H9 (cell line): Measurements from ENCODE around the gene HYAL2. TPM values are rescaled to one million over a fixed set of nuclear protein-coding genes. Genes with fewer than 3 reads are reported as not detected.

ENCODE experiments used
- DNase-seq: peaks from one replicate; pipeline ENCODE4 v3.0.0-alpha.2; 2017
- H2AFZ ChIP-seq: one replicate; pipeline ENCODE4 v1.6.1; 2013; ENCODE audit warnings: mild to moderate bottlenecking, low read length, control low read depth, moderate library complexity
- H2AK5ac ChIP-seq: 2 replicates; pipeline ENCODE4 v1.6.1; 2013; ENCODE audit warnings: low read length, control low read depth, mixed read lengths; ENCODE audit not compliant: insufficient read length
- H2BK120ac ChIP-seq: one replicate; pipeline ENCODE4 v1.6.1; 2013; ENCODE audit warnings: low read depth, mild to moderate bottlenecking, low read length, control low read depth, inconsistent platforms; ENCODE audit not compliant: poor library complexity, severe bottlenecking
- H2BK12ac ChIP-seq: 2 replicates; pipeline ENCODE4 v1.6.1; 2013; ENCODE audit warnings: low read length, control low read depth, mixed read lengths, low read depth; ENCODE audit not compliant: insufficient read length
- H2BK15ac ChIP-seq: 2 replicates; pipeline ENCODE4 v1.6.1; 2013; ENCODE audit warnings: low read depth, low read length, control low read depth
- H2BK20ac ChIP-seq: one replicate; pipeline ENCODE4 v1.6.1; 2013; ENCODE audit warnings: low read depth, mild to moderate bottlenecking, low read length, control low read depth, inconsistent platforms; ENCODE audit not compliant: poor library complexity, severe bottlenecking
- H2BK5ac ChIP-seq: 2 replicates; pipeline ENCODE4 v1.6.1; 2013; ENCODE audit warnings: low read length, control low read depth, mixed read lengths; ENCODE audit not compliant: insufficient read length
- H3K14ac ChIP-seq: 2 replicates; pipeline ENCODE4 v1.6.1; 2013; ENCODE audit warnings: low read length, control low read depth; ENCODE audit not compliant: insufficient read depth
- H3K18ac ChIP-seq: 2 replicates; pipeline ENCODE4 v1.6.1; 2013; ENCODE audit warnings: low read depth, mild to moderate bottlenecking, mixed read lengths, low read length, control low read depth; ENCODE audit not compliant: insufficient read length
- H3K23ac ChIP-seq: 2 replicates; pipeline ENCODE4 v1.6.1; 2013; ENCODE audit warnings: low read length, control low read depth, mixed read lengths, low read depth; ENCODE audit not compliant: insufficient read length
- H3K23me2 ChIP-seq: 2 replicates; pipeline ENCODE4 v1.6.1; 2013; ENCODE audit warnings: low read depth, mild to moderate bottlenecking, mixed read lengths, low read length, control low read depth; ENCODE audit not compliant: insufficient read length, poor library complexity, severe bottlenecking
- H3K27ac ChIP-seq: 2 replicates; pipeline ENCODE4 v1.5.1; 2013; ENCODE audit warnings: low read length, control low read depth, mixed read lengths, low read depth; ENCODE audit not compliant: insufficient read length
- H3K27me3 ChIP-seq: 2 replicates; pipeline ENCODE4 v1.6.1; 2013; ENCODE audit warnings: low read length, control low read depth, inconsistent platforms; ENCODE audit not compliant: insufficient read depth
- H3K4ac ChIP-seq: 2 replicates; pipeline ENCODE4 v1.6.1; 2013; ENCODE audit warnings: low read depth, mild to moderate bottlenecking, control low read depth, inconsistent platforms, low read length, moderate library complexity
- H3K4me1 ChIP-seq: 2 replicates; pipeline ENCODE4 v1.6.1; 2013; ENCODE audit warnings: low read length, control low read depth, inconsistent platforms; ENCODE audit not compliant: insufficient read depth
- H3K4me2 ChIP-seq: 2 replicates; pipeline ENCODE4 v1.6.1; 2013; ENCODE audit warnings: low read length, control low read depth, mixed read lengths; ENCODE audit not compliant: insufficient read length, insufficient read depth
- H3K56ac ChIP-seq: 2 replicates; pipeline ENCODE4 v1.6.1; 2013; ENCODE audit warnings: low read depth, mild to moderate bottlenecking, mixed read lengths, low read length, control low read depth; ENCODE audit not compliant: insufficient read length
- H3K79me1 ChIP-seq: 2 replicates; pipeline ENCODE4 v1.6.1; 2013; ENCODE audit warnings: low read depth, mild to moderate bottlenecking, moderate library complexity, low read length, control low read depth, inconsistent platforms; ENCODE audit not compliant: insufficient read depth, poor library complexity, severe bottlenecking
- H3K79me2 ChIP-seq: 2 replicates; pipeline ENCODE4 v1.6.1; 2013; ENCODE audit warnings: low read length, control low read depth, inconsistent platforms; ENCODE audit not compliant: insufficient read depth
- H3K9ac ChIP-seq: 2 replicates; pipeline ENCODE4 v1.6.1; 2013; ENCODE audit warnings: low read length, control low read depth, mixed read lengths; ENCODE audit not compliant: insufficient read length; ENCODE audit errors: extremely low read depth
- H3K9me3 ChIP-seq: one replicate; pipeline ENCODE4 v1.6.1; 2013; ENCODE audit warnings: low read depth, low read length, inconsistent platforms; ENCODE audit not compliant: control insufficient read depth
- H3T11ph ChIP-seq: one replicate; pipeline ENCODE4 v1.6.1; 2013; ENCODE audit warnings: mild to moderate bottlenecking, low read length, control low read depth, inconsistent platforms
- H4K20me1 ChIP-seq: one replicate; pipeline ENCODE4 v1.6.1; 2013; ENCODE audit not compliant: control insufficient read depth, insufficient read length, insufficient read depth
- H4K5ac ChIP-seq: 2 replicates; pipeline ENCODE4 v1.6.1; 2013; ENCODE audit warnings: low read depth, mild to moderate bottlenecking, mixed read lengths, low read length, control low read depth; ENCODE audit not compliant: insufficient read length
- H4K8ac ChIP-seq: replicated peaks from 2 replicates; pipeline ENCODE4 v1.6.1; 2013; ENCODE audit warnings: low read length, control low read depth, mixed read lengths, low read depth; ENCODE audit not compliant: insufficient read length
- H4K91ac ChIP-seq: 2 replicates; pipeline ENCODE4 v1.6.1; 2013; ENCODE audit warnings: low read depth, mild to moderate bottlenecking, moderate library complexity, mixed read lengths, low read length, control low read depth; ENCODE audit not compliant: insufficient read length
- H3K27ac Mint-ChIP-seq, 3 experiments: 2 replicates in 2 of 3; 3 replicates in 1 of 3; pipeline ENCODE4 v1.8.0; 2020 to 2021; ENCODE audit warnings: mixed read lengths in 3 of 3, mild to moderate bottlenecking in 1 of 3, moderate library complexity in 1 of 3
- H3K27me3 Mint-ChIP-seq: 2 replicates; pipeline ENCODE4 v1.8.0; 2021; ENCODE audit warnings: low read depth, mild to moderate bottlenecking, moderate library complexity, mixed read lengths
- H3K36me3 Mint-ChIP-seq, 3 experiments: 2 replicates in 2 of 3; 3 replicates in 1 of 3; pipeline ENCODE4 v1.8.0; 2020 to 2021; ENCODE audit warnings: low read depth in 3 of 3, mixed read lengths in 3 of 3; ENCODE audit not compliant: insufficient read depth in 1 of 3
- H3K4me1 Mint-ChIP-seq, 2 experiments: 2 replicates each; pipeline ENCODE4 v1.8.0; 2020; ENCODE audit warnings: mixed read lengths in 2 of 2
- H3K4me3 Mint-ChIP-seq, 2 experiments: 2 replicates in 1 of 2; 3 replicates in 1 of 2; pipeline ENCODE4 v1.8.0; 2020 to 2021; ENCODE audit warnings: mild to moderate bottlenecking in 2 of 2, mixed read lengths in 2 of 2, moderate library complexity in 1 of 2
- H3K9me3 Mint-ChIP-seq, 2 experiments: 2 replicates in 1 of 2; 3 replicates in 1 of 2; pipeline ENCODE4 v1.8.0; 2020; ENCODE audit warnings: mild to moderate bottlenecking in 2 of 2, mixed read lengths in 2 of 2, moderate library complexity in 1 of 2
- WGBS: extraction: QIAGEN DNeasy Blood & Tissue Kit; methylation state at CpG from one replicate; pipeline ENCODE4 v1.1.7; 2013; ENCODE audit warnings: missing lambda C conversion rate, low lambda C conversion rate, mixed read lengths; ENCODE audit not compliant: insufficient read length; ENCODE audit errors: extremely low coverage; 5-methylcytosine and 5-hydroxymethylcytosine counted together
- total RNA-seq: library from RNA; stranded (reverse); gene quantifications from 2 replicates; pipeline ENCODE4 v1.2.1, GENCODE V29; 2021
- TF ChIP-seq, protein P1 (sequence below): fragments of 200-600 bp; sonication (generic); conservative IDR thresholded peaks from 3 replicates; pipeline ENCODE4 v1.8.0; 2021; ENCODE audit warnings: antibody characterized with exemption, mild to moderate bottlenecking

The HYAL2 gene
- total RNA-seq, 1 experiment from 2014 or later = 51.9 TPM

DNA sequence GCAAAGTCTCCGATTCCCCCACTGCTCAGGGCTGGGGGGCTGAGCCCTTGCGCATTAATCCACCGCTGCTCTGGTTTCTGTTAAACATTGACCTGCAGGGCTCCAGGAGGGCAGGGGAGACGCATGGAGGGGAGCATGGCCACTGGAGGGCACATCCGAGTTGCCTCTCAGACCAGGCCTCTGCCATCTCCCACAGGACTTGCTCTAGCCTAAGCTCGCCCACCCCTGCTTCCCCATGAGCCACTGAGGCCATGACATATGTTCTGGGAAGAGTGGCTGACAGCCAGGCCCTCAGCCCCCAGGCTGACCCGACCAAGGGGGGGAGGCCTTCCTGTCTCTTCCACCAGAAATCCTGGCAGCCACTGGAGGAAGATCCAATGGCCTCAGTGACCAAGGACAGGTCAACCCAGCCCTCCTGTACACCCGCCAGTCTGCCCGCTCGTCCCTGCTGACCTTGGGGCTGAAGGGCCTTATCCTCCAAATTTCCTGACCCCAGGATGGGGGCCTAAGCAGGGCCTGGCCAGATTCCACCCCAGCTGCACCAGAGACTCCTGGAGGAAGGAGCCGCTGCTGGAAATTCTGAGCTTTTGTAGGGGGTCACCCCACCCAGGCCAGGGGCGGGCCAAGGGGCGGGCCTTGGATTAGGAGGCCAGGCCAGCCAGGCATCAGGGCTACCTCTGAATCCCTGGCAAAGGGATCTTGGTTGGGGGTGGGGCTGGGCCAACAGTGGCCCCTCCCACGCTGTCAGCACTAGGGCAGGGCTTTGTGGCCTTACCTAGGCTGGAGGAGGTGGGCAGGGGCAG is 19.3 kb downstream of the HYAL2 start, which contains the start of gene HYAL1:
HYAL1 (minus strand) TSS at position 562 of the 803 bp plus-strand sequence. CDS start 618 bp downstream, outside the sequence.
- H2AK5ac ChIP-seq = no peak within 1 kb of the TSS
- no peak within 1 kb of the TSS for H2BK5ac ChIP-seq
- no peak within 1 kb of the TSS for H2AFZ ChIP-seq
- no peaks in the 10 kb centered on the region for H3K27me3 ChIP-seq
- peaks cover 23 to 24% of the 10 kb centered on the region in 2 experiments for H3K4me1 Mint-ChIP-seq
- H3K4me1 ChIP-seq = no peaks in the 10 kb centered on the region
- H3K9ac ChIP-seq = no peak within 1 kb of the TSS
- H3K56ac ChIP-seq = no peak within 1 kb of the TSS
- no peak within 1 kb of the TSS for H3K18ac ChIP-seq
- H3K4me2 ChIP-seq = no peak within 1 kb of the TSS
- H3K23me2 ChIP-seq = peaks cover 6% of the 10 kb centered on the region
- no peak within 1 kb of the TSS for H3K27ac ChIP-seq
- H3K14ac ChIP-seq = no peak within 1 kb of the TSS
- peaks cover 0 to 4% (median 0%) of the 10 kb centered on the region in 3 experiments; a peak in 2 of 7 replicates for H3K36me3 Mint-ChIP-seq
- H3K9me3 ChIP-seq = no peaks in the 10 kb centered on the region
- no peak within 1 kb of the TSS for H2BK15ac ChIP-seq
- H3K79me1 ChIP-seq = no peaks in the 10 kb centered on the region
- H3T11ph ChIP-seq = no peak within 1 kb of the TSS
- TF ChIP-seq, protein P1, sequence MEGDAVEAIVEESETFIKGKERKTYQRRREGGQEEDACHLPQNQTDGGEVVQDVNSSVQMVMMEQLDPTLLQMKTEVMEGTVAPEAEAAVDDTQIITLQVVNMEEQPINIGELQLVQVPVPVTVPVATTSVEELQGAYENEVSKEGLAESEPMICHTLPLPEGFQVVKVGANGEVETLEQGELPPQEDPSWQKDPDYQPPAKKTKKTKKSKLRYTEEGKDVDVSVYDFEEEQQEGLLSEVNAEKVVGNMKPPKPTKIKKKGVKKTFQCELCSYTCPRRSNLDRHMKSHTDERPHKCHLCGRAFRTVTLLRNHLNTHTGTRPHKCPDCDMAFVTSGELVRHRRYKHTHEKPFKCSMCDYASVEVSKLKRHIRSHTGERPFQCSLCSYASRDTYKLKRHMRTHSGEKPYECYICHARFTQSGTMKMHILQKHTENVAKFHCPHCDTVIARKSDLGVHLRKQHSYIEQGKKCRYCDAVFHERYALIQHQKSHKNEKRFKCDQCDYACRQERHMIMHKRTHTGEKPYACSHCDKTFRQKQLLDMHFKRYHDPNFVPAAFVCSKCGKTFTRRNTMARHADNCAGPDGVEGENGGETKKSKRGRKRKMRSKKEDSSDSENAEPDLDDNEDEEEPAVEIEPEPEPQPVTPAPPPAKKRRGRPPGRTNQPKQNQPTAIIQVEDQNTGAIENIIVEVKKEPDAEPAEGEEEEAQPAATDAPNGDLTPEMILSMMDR = peak; percentile 50
- H2BK20ac ChIP-seq = no peak within 1 kb of the TSS
- H3K4ac ChIP-seq = no peak within 1 kb of the TSS
- peak within 1 kb of the TSS in 2 of 3 experiments; percentile 82 to 86; a peak in 5 of 7 replicates for H3K27ac Mint-ChIP-seq
- H3K4me3 Mint-ChIP-seq = peak within 1 kb of the TSS in 1 of 2 experiments; percentile 57; a peak in 3 of 5 replicates
- H4K91ac ChIP-seq = no peak within 1 kb of the TSS
- DNase-seq = peak; percentile 97
- H2BK120ac ChIP-seq = no peak within 1 kb of the TSS
- H3K79me2 ChIP-seq = no peaks in the 10 kb centered on the region
- no CpG with 5 or more reads among the region's 14 CpGs for WGBS
- H3K23ac ChIP-seq = no peak within 1 kb of the TSS
- H3K27me3 Mint-ChIP-seq = no peaks in the 10 kb centered on the region
- no peak within 1 kb of the TSS for H4K8ac ChIP-seq
- no peak within 1 kb of the TSS for H4K5ac ChIP-seq
- H4K20me1 ChIP-seq = no peaks in the 10 kb centered on the region
- no peak within 1 kb of the TSS for H2BK12ac ChIP-seq
- H3K9me3 Mint-ChIP-seq = peaks cover 17 to 24% of the 10 kb centered on the region in 2 experiments
